Measurements from ENCODE around the gene FRMD6. TPM values are rescaled to one million over a fixed set of nuclear protein-coding genes. Genes with fewer than 3 reads are reported as not detected.
"Not testable (repeated sequence)": the region's sequence is repeated elsewhere in the genome, so short reads cannot be mapped to it uniquely, and the experiment has no call there.

Gene FRMD6
- total RNA-seq, 1 donor from 2014 or later = 10.0 TPM

GRCh38 chr14:51750542-51750941 lies 98.8 kb downstream of the FRMD6 start:
- DNase-seq (no peak), ATAC-seq (no peak)
- no peaks in the 10 kb centered on the region for H3K27me3 ChIP-seq (ENCODE audit: low read depth)
- intact Hi-C loops (cut with DNase I) = no loop called here
- TF ChIP-seq CTCF (IDR thresholded peaks at IDR 0.05) = no peak
- H3K9me3 ChIP-seq = no peaks in the 10 kb centered on the region
- no peaks in the 10 kb centered on the region for H3K36me3 ChIP-seq
- H3K4me3 ChIP-seq = no peak overlapping the region
- H3K27ac ChIP-seq = no peak overlapping the region
- H3K4me1 ChIP-seq = no peaks in the 10 kb centered on the region

GRCh38 chr14:51751611-51752345 lies 100.1 kb downstream of the FRMD6 start:
- H3K27me3 ChIP-seq (ENCODE audit: low read depth); H3K27ac ChIP-seq; H3K4me1 ChIP-seq; intact Hi-C loops (cut with DNase I); H3K9me3 ChIP-seq; ATAC-seq; H3K4me3 ChIP-seq; DNase-seq; H3K36me3 ChIP-seq: not testable (repeated sequence)

- H3K9me3 ChIP-seq; intact Hi-C loops (cut with DNase I); H3K4me3 ChIP-seq; ATAC-seq; DNase-seq; H3K27ac ChIP-seq; H3K36me3 ChIP-seq; H3K4me1 ChIP-seq; H3K27me3 ChIP-seq (ENCODE audit: low read depth): not testable (repeated sequence)
Observed at GRCh38 chr14:51757756-51758155, 106.0 kb downstream of the FRMD6 start.

- no peaks in the 10 kb centered on the region for H3K9me3 ChIP-seq
- no peaks in the 10 kb centered on the region for H3K36me3 ChIP-seq
- intact Hi-C loops (cut with DNase I) = no loop called here
- no peak for TF ChIP-seq CTCF (IDR thresholded peaks at IDR 0.05)
- no peak overlapping the region for H3K27ac ChIP-seq
- DNase-seq = no peak
- H3K27me3 ChIP-seq (ENCODE audit: low read depth) = no peaks in the 10 kb centered on the region
- H3K4me3 ChIP-seq = no peak overlapping the region
- H3K4me1 ChIP-seq = no peaks in the 10 kb centered on the region
- no peak for ATAC-seq
Observed at GRCh38 chr14:51759950-51760349, 108.2 kb downstream of the FRMD6 start.

GRCh38 chr14:51765726-51766125 lies 114.0 kb downstream of the FRMD6 start:
- H3K4me3 ChIP-seq; H3K4me1 ChIP-seq; ATAC-seq; H3K27ac ChIP-seq; H3K9me3 ChIP-seq; intact Hi-C loops (cut with DNase I); DNase-seq; H3K36me3 ChIP-seq; H3K27me3 ChIP-seq (ENCODE audit: low read depth): not testable (repeated sequence)

GRCh38 chr14:51766586-51766985 lies 114.9 kb downstream of the FRMD6 start:
- DNase-seq; H3K4me1 ChIP-seq; H3K4me3 ChIP-seq; H3K27ac ChIP-seq; H3K9me3 ChIP-seq; intact Hi-C loops (cut with DNase I); H3K36me3 ChIP-seq; H3K27me3 ChIP-seq (ENCODE audit: low read depth); ATAC-seq: not testable (repeated sequence)

GRCh38 chr14:51769261-51769660 lies 117.6 kb downstream of the FRMD6 start:
- H3K4me1 ChIP-seq; H3K27me3 ChIP-seq (ENCODE audit: low read depth); DNase-seq; ATAC-seq; H3K27ac ChIP-seq; H3K4me3 ChIP-seq; H3K9me3 ChIP-seq; intact Hi-C loops (cut with DNase I); H3K36me3 ChIP-seq: not testable (repeated sequence)

GRCh38 chr14:51774209-51774608 lies 122.5 kb downstream of the FRMD6 start:
- H3K9me3 ChIP-seq = no peaks in the 10 kb centered on the region
- ATAC-seq = no peak
- DNase-seq = no peak
- H3K4me1 ChIP-seq = peaks cover 5% of the 10 kb centered on the region
- no peaks in the 10 kb centered on the region for H3K27me3 ChIP-seq (ENCODE audit: low read depth)
- intact Hi-C loops (cut with DNase I) = no loop called here
- H3K27ac ChIP-seq = no peak overlapping the region
- no peak overlapping the region for H3K4me3 ChIP-seq
- no peak for TF ChIP-seq CTCF (IDR thresholded peaks at IDR 0.05)
- H3K36me3 ChIP-seq = no peaks in the 10 kb centered on the region

All from lower lobe of right lung (tissue), 2 donors.